NCI-H345 treated with DMSO at 0.1 percent for 48 hours (cell line): ENCODE measurements around the gene PDE3B.
"Not testable (repeated sequence)": the region's sequence is repeated elsewhere in the genome, so short reads cannot be mapped to it uniquely, and the experiment has no call there.

ENCODE experiments used
- DNase-seq: peaks from one replicate; lab custom pipeline; 2025; ENCODE audit not compliant: unreplicated experiment; lab: John Stamatoyannopoulos, UW

Gene PDE3B

GRCh38 chr11:14793546-14793945 lies 149.9 kb downstream of the PDE3B start:
- no peak for DNase-seq

GRCh38 chr11:14796028-14796427 lies 152.4 kb downstream of the PDE3B start:
- not testable (repeated sequence) for DNase-seq

GRCh38 chr11:14803846-14804245 lies 160.2 kb downstream of the PDE3B start:
- no peak for DNase-seq

DNA sequence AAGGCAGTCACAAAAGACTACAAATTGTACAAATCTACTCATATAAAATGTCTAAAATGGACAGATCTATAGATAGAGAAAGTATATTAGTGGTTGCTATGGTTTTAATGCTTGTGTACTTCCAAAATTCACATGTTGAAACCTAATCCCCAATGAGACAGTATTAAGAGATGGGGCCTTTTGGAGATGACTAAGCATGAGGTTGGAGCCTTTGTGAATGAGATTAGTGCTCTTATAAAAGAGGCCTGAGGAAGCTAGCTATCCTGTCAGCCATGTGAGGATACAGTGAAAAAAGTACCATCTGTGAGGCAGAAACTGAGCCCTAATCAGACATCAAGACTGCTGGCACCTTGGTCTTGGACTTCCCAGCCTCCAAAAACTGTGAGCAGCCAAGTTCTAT lies 165.9 kb downstream of the PDE3B start:
- no peak for DNase-seq

DNA sequence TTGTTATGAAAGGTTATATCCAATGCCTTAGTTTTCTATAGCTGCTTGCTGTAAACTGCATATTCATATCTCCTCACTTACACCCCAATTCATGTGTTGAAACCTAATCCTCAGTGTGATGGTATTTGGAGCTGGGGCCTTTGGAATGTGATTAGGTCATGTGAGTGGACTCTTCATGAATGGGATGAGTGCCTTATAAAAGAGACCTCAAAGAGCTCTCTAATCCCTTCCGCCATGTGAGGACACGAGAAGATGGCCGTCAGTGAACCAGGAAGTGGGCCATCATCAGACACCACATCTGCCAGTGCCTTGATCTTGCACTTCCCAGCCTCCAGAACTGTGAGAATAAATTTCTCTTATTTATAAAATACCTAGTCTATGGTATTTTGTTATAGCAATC lies 169.2 kb downstream of the PDE3B start:
- no peak for DNase-seq

GRCh38 chr11:14813516-14813915 lies 169.9 kb downstream of the PDE3B start:
- no peak for DNase-seq

- no peak for DNase-seq
Observed at GRCh38 chr11:14818779-14819178, 175.2 kb downstream of the PDE3B start.

DNA sequence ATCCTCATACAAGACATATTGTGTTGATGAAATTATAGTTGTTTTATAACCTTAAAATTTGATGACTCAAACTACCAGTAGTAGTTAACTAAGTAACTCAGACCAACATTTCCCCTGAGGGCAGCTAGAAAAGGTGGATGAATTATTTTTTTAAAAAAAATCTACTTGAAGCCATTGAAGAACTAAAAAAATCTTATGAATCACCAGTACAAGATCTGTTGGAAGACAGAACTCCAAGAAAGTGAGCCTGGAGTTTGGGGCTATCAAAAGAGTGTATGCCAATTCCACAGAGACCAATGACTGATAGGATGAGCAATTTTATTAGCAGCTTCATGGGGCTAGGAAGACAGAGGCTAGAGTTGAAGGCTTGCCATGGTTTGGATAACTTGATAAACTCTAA lies 176.0 kb downstream of the PDE3B start:
- DNase-seq: no peak

DNA sequence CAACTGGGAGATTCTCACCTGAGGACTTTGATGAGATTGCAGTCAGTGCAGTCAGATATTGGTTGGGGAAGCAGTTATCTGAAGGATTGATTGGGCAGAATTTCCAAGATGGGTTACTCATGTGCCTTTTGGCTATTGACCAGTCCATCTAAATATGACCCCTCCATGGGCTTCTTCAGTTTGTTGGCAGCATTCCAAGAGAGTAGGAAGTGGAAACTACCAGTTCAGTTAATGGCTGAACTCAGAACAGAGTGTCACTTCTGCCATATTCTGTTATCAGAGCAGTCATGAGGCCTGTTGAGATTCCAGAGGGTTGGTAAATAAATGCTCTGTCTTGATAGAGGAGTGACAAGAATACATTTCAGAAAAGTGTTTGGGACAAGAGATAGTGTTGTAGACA lies 177.4 kb downstream of the PDE3B start:
- DNase-seq: no peak

- DNase-seq: no peak
Observed at GRCh38 chr11:14826600-14826999, 183.0 kb downstream of the PDE3B start.

DNA sequence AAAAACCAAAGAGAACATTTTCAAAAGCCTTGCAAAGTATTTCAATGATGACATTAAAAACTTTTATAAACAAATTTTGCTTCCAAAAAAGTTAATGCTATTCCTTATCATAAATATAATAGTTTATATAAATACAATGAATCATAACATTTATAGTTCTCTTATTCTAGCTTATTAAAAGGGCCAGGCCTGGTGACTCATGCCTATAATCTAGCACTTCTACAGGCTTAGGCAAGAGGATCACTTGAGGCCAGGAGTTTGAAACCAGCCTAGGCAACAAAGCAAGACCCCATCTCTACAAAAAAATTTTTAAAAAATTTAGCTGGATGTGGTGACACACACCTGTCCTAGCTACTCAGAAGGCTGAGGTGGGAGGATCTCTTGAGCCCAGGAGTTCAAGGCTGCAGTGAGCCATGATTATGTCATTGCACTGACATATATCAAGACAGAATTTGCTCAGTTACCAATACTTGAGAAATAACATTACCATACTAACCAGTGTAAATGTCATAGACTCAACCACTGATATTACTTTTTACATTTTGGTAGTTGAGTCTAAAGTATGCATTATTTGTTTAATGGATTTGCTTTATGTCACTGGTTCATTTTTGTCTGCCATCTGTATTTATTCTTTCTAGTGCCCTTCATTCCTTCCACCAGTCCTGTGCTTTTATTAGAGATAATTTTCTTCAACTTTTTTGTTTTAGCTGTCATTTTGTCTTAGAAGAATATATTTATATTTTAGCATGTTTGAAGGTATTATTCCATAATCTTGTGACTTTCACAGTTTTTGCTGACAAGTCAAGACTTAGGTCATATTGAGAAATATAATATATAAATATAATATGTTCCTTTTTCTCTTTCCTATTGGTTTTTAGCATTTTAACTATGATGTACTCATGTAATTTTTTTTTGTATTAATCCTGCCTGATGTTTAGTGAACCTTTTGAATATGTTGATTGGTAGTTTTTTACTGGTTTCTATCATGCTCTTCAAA lies 192.2 kb downstream of the PDE3B start:
- no peak for DNase-seq

DNA sequence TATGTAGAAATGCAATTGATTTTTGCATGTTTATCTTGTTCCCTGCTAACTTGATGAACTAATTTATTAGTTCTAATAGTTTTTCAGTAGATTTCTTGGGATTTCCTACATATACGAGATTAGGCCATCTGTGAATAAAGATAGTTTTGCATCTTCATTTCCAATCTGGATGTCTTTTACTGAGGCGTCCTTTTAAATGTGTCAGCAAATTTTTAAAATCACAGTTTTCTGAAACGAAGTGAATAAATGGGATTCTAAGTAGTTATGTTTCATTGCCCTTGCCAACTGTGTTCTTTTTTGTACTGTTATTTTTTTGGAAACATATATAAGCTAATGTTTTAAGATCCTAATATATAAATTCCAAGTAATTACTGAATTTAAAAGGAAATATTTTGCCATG lies 198.4 kb downstream of the PDE3B start:
- no peak for DNase-seq

DNA sequence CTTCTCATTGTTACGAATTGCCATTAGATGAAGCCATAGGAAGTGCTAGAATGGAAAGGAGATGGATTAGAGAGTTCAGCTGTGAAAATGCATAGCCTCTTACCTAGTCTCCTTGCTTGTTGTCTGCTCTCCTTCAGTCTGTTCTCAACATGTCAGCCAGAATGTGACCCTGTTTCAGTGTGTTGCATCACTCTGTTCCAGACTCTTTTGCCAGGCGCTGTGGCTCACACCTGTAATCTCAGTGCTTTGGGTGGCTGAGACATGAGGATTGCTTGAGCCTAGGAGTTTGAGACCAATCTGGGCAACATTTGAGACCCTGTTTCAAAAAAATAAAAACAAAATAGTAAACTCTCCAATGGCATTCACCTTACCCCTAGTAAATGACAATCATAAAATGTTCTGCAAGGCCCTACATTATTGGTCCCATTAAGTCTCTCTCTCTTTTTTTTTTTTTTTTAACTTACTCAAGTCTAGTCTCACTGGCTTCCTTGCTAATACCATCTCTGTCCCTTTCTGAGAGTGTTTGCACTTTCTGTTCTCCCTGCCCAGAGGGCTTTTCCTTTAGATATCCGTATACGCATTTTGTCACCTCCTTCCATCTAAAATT lies 209.1 kb downstream of the PDE3B start:
- no peak for DNase-seq

DNA sequence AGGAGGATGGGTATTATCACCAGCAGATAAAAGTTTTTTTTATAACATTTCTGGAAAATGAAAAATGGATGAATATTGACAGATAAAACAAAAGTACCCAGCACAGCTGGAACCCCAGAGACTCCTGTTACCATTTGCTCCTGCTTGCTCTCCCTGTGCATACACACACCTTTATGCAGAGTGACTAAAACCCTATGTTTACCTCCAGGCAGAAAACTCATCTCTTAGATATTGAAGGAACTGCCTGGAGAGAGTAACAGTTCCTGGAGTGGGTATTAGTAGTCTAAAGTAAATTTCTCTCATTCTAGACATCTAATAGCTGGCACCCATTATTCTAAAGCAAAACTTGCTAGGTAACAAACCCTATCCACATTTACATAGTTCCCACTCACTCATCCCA lies 210.5 kb downstream of the PDE3B start:
- DNase-seq: no peak

- no peak for DNase-seq
Observed at GRCh38 chr11:14855890-14856289, 212.3 kb downstream of the PDE3B start.

GRCh38 chr11:14857621-14858020 lies 214.0 kb downstream of the PDE3B start:
- DNase-seq: no peak

DNA sequence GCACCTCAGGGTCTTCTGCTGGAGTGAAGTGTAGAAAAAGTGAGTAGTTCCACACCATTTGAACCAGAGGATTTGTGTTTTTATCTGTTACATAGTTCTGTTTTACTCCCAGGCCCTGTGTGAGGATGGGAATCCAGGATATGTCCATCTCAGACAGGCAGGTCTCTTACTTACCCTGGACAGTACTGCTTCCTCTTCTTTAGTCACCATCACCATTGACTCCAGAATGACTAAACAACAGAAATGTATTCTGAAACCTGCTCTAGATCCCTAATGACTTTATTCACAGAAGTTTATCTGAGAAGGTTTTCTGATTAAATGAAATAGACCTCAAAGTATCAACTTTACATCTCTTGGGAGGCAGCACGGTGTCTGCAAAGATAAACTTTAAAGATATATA lies 214.8 kb downstream of the PDE3B start:
- no peak for DNase-seq

DNA sequence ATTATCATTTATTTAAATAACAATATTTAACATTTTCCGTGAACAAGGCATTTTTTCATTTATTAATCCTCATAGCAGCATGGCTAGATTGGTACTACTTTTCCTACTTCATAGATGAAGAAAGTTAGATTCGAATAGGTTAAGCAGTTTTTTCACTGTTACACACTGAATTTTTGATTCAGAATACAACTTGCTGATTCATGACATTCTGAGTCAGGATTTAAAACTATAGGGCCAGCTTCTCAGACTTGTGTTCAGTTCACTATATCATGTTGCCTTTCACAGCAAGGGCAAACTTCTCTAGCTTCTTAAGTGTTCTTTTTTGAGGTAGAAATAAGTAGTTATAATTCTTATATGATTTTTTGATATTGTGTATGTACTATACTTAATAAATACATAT lies 216.9 kb downstream of the PDE3B start:
- no peak for DNase-seq

DNA sequence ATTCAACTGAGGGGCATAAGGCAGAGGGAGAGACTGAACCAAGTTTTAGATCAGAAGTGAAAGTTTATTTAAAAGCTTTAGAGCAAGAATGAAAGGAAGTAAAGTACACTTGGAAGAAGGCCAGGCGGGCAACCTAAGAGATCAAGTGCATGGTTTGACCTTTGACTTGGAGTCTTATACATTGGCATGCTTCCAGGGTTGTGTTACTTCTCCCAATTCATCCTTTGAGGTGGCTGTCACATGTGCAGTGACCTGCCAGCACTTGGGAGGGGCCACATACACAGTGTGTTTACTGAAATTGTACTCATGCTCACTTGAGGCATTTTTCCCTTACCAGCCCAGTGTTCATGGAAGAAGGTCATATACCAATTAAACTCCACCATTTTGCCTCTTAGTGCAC lies 218.1 kb downstream of the PDE3B start:
- no peak for DNase-seq

DNA sequence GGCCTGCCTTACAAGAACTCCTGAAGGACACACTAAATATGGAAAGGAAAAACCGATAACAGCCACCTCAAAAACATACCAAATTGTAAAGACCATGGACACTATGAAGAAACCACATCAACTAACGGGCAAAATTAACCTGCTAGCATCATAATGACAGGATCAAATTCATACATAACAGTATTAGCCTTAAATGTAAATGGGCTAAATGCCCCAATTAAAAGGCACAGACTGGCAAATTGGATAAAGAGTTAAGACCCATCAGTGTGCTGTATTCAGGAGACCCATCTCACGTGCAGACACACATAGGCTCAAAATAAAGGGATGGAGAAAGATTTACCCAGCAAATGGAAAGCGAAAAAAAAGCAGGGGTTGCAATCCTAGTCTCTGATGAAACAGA lies 220.2 kb downstream of the PDE3B start:
- not testable (repeated sequence) for DNase-seq

DNA sequence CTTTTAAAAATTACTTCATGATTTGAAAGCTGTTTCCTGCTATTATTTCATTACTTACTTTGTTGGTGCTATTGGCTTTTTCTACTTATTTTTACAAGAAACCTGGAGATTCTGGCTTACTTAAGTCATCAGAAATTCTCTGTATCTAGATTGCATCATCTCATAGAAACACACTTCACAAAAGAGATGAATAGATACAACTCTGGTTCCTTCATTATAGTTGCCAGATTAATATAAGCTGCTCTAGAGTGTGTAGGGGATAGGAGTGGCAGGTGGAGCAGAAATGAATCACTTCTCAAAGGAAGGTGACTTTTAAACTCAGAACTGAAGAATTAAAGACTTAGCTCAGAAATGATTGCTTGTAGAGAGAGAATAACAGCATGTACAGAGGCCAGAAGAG lies 228.4 kb downstream of the PDE3B start:
- no peak for DNase-seq

DNA sequence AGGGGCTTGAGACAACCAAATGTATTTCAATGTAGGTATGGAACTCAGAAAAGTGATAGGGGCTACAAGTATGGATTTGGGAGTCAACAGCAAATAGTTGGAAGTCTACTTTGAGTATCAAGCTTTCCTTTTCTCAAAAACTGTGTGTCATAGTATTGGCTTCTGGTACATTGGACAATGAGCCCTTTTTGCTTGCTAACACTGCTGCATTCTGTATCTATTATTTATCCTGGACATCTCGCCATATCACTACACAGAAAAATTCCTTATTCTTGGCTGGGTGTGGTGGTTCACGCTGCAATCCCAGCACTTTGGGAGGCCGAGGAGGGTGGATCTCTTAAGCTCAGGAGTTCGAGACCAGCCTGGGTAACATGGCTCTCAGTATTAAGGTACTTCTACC lies 230.0 kb downstream of the PDE3B start:
- no peak for DNase-seq
